GM20000 (cell line): Measurements from ENCODE around the gene RTKN2.

Experiments
- DNase-seq: peaks from one replicate; pipeline ENCODE4 v3.0.0; 2012; ENCODE audit warnings: low spot score
- TF ChIP-seq, protein P1 (sequence below): IDR thresholded peaks from 2 replicates; pipeline ENCODE4 v1.5.1; 2012; ENCODE audit warnings: mild to moderate bottlenecking, control low read depth; ENCODE audit errors: extremely low read depth, missing control alignments

RTKN2 gene

DNA sequence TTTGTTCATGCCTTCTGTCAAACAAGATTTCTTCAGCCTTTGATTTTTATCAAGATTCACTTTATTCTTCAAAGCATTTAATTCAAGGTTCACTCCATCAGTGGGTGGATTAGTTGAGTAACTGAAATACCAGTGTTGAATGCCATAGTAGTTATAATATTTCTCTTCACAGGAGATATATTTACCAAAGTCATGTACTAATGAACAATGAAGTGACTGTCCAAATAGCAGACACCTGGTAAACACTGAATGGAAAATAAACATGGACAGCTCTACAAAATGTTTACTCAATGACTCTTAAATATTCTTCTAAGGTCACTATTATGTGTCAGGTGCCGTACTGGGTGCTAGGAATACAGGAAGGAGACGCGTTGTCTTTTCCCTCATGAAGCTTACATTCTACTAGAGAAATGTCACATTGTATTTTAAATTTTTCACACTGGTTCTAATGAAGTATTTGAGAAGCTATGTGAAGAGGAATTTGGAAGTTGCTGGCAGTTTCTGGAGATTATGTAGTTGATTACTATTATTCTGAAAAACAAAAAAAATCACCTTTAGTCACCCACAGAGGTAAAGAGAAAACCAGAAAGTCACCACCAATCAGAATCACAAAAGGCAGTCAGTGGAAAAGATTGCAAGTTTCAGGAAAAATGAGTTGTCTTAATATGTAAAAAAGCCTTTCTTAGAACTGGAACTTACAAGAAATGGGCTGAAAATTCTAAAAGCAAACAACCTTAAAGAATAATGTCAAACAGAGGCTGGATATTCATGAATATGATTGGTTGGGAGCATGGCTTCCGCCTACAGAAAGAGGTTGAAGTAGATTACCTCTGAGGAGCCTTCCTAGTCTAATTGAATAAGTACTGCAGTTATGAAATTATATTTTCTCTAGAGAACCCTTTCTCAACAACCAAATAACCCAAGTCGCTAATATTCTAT, 84.5 kb downstream of the RTKN2 start:
- no peak for DNase-seq
- TF ChIP-seq, protein P1, sequence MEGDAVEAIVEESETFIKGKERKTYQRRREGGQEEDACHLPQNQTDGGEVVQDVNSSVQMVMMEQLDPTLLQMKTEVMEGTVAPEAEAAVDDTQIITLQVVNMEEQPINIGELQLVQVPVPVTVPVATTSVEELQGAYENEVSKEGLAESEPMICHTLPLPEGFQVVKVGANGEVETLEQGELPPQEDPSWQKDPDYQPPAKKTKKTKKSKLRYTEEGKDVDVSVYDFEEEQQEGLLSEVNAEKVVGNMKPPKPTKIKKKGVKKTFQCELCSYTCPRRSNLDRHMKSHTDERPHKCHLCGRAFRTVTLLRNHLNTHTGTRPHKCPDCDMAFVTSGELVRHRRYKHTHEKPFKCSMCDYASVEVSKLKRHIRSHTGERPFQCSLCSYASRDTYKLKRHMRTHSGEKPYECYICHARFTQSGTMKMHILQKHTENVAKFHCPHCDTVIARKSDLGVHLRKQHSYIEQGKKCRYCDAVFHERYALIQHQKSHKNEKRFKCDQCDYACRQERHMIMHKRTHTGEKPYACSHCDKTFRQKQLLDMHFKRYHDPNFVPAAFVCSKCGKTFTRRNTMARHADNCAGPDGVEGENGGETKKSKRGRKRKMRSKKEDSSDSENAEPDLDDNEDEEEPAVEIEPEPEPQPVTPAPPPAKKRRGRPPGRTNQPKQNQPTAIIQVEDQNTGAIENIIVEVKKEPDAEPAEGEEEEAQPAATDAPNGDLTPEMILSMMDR = no peak

DNA sequence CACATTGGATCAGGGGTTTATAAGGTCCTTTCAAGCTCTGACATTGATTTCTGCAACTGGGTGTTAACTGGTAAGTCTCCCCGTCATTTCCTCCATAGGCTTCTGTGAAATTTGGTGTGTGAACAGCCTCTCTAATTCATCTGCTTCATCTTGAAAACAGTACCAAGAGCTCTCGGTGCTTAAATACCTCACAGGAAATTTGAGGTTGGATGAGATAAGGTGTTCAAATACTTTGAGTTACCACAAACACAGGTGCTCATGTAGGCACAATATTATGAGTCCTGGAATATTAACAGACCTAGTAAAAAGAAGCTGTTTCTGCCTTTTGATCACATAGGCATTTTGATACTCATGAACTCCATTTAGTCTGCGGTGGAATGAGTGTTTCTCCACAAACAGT, 85.2 kb downstream of the RTKN2 start:
- peak; percentile 42 for DNase-seq
- TF ChIP-seq, protein P1 = no peak

DNA sequence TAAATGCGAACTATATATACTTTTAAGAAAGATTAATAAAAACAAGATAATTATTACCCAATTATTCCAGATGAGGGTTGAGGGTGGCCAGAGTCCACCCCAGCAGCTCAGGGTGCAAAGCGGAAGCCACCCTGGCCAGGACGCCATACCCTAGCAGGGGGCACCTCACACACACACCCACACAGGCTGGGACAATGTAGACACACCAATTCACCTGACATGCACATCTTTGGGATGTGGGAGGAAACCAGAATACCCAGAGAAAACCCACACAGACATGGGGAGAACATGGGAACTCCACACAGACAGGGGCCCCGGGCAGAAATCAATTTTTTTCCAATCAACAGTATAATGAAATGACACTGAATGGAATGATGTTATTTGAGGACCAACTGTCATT, 86.0 kb downstream of the RTKN2 start:
- no peak for DNase-seq
- TF ChIP-seq, protein P1 = no peak

DNA sequence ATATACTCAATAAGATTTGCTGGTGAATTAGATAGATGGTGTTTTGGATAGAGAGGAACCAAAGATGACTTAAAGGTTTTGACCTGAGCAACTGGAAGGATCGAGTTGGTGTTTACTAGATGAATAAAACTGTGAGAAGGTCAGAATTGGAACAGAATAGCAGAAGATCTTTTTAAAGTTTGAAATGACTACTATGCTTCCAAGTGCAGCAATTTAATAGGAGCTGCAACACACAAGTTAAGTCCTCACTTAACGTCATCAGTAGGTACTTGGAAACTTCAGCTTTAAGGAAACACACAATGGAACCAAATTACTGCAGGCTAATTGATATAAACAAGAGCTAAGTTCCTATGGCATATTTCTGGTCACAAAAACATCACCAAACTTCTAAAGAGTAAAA, 86.5 kb downstream of the RTKN2 start:
- no peak for DNase-seq
- TF ChIP-seq, protein P1 = no peak

DNA sequence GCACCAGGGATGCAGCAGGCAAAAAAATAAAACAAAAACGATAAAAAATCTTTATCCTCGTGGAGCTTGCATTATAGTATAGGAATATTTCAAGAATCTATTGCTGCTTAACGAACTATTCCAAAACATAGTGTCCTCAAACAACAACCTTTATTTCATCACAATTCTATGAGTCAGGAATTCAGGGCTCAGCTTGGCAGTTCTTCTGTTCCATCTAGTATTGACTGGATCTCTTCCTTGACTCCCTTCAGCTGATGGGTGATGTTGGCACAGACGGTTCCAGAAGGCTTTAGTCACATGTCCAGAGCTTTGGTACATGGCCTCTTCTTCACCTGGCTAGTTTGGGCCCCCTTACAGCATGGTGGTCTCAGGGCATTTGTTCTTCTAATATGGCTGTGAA, 88.0 kb downstream of the RTKN2 start:
- DNase-seq = no peak
- TF ChIP-seq, protein P1 = no peak

DNA sequence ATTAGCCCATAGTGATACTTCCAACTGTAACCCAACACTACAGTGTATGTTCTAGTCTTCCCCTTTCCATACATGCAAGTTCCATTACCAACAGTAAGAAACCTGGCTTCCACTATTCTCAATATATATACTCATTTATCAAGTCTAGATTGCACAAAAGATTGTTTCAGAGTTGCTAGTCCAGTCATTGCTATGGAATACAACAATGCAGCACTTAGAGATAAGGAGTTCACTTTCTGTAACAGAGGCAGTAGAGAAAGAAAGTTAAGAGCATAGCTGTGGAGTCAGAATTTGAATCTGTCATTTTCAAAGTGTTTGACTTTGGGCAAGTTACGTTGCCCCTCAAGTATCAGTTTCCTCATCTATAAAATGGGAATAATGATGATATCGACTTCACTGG, 90.1 kb downstream of the RTKN2 start:
- DNase-seq = no peak

DNA sequence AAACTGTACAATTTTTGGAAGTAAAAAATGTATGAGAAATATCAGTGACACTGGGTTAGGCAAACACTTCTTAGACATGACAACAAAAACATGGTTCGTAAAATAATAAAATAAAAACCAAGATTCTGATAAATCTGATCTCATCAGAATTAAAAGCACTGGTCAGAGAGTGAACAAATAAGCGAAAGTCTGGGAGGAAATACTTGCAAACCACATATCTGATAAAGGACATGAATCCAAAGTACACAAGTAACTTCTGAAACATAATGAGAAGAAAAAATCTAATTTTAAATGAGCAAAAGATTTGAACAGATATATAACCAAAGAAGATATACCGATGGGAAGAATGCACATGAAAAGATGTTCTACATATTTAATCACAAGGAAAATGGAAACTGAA, 91.5 kb downstream of the RTKN2 start:
- TF ChIP-seq, protein P1 = no peak
- DNase-seq = no peak

More for the DNA sequence above, 90.1 kb downstream of the RTKN2 start:
- TF ChIP-seq, protein P1 = no peak
